Right hindlimb (tissue), 1 donor: ENCODE measurements around the gene DCAF17.
"Not testable (repeated sequence)": the region's sequence is repeated elsewhere in the genome, so short reads cannot be mapped to it uniquely, and the experiment has no call there.

Experiments used
- DNase-seq: peaks from one replicate; pipeline ENCODE4 v3.0.0-alpha.2; 2018

Gene DCAF17

GRCh38 chr2:171460537-171460936, 26.5 kb downstream of the DCAF17 start:
- DNase-seq, result no peak

GRCh38 chr2:171469176-171469575, 35.1 kb downstream of the DCAF17 start:
- DNase-seq, result no peak

GRCh38 chr2:171470129-171470528, 36.1 kb downstream of the DCAF17 start:
- no peak for DNase-seq

- no peak for DNase-seq
These were observed 42.0 kb downstream of the DCAF17 start for GRCh38 chr2:171475979-171476378.

- DNase-seq, result no peak
These were observed 44.3 kb downstream of the DCAF17 start for GRCh38 chr2:171478345-171478744.

GRCh38 chr2:171479154-171479814, 45.3 kb downstream of the DCAF17 start:
- DNase-seq, result no peak

- no peak for DNase-seq
These were observed 46.9 kb downstream of the DCAF17 start for GRCh38 chr2:171480908-171481307.

GRCh38 chr2:171482308-171482707, 48.3 kb downstream of the DCAF17 start:
- DNase-seq, result no peak

- DNase-seq, result peak; percentile 41
These were observed 48.9 kb downstream of the DCAF17 start for GRCh38 chr2:171482877-171483276.

GRCh38 chr2:171483793-171484192, 49.8 kb downstream of the DCAF17 start:
- DNase-seq, result no peak

GRCh38 chr2:171485116-171485515, 51.1 kb downstream of the DCAF17 start:
- no peak for DNase-seq

GRCh38 chr2:171487201-171487600, 53.2 kb downstream of the DCAF17 start:
- no peak for DNase-seq

- no peak for DNase-seq
These were observed 53.8 kb downstream of the DCAF17 start for GRCh38 chr2:171487803-171488259.

- DNase-seq, result no peak
These were observed 56.6 kb downstream of the DCAF17 start for GRCh38 chr2:171490577-171490976.

- DNase-seq, result no peak
These were observed 57.3 kb downstream of the DCAF17 start for GRCh38 chr2:171491292-171491691.

- DNase-seq, result no peak
These were observed 58.6 kb downstream of the DCAF17 start for GRCh38 chr2:171492664-171493063.

GRCh38 chr2:171497664-171498063, 63.6 kb downstream of the DCAF17 start:
- not testable (repeated sequence) for DNase-seq

- DNase-seq, result no peak
These were observed 71.3 kb downstream of the DCAF17 start for GRCh38 chr2:171505374-171505773.

GRCh38 chr2:171509945-171510731, 76.1 kb downstream of the DCAF17 start:
- DNase-seq, result no peak

- DNase-seq, result no peak
These were observed 78.0 kb downstream of the DCAF17 start for GRCh38 chr2:171512014-171512413.

GRCh38 chr2:171512683-171513195, 78.7 kb downstream of the DCAF17 start:
- DNase-seq, result no peak

GRCh38 chr2:171513719-171514160, 79.7 kb downstream of the DCAF17 start:
- DNase-seq, result no peak

- DNase-seq, result no peak
These were observed 81.0 kb downstream of the DCAF17 start for GRCh38 chr2:171514908-171515582.
